Measurements from ENCODE around the gene CCDC174.

DNA sequence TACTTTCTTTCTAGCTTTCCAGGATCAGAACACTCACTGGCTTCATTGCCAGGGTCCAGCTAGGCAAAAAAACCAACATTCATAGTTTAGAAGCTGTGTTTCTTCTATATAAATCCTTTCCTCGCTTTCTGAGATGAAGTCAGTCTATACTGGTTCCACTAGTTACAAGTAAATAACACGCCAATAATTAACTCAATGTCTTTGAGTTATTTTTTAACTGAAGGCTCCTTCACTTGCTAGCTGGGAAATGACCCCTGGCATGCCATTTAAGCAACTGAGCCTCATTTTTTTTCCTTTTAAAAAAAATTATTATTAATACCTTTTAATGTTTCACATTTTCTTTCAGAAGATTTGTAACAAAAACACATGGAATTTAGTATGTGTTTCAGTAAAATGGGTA, 2.1 kb upstream of the CCDC174 start:
- no peak for TF ChIP-seq CTCF (IDR thresholded peaks at IDR 0.05; ENCODE audit: extremely low read depth in 1 of 2, insufficient read depth in 1 of 2, low read depth in 1 of 2, low read length in 2 of 2)
- no peak for TF ChIP-seq EZH2 (IDR thresholded peaks at IDR 0.05; ENCODE audit: borderline replicate concordance, low read depth, low read length, severe bottlenecking)
- no peak for TF ChIP-seq POLR2A (IDR thresholded peaks at IDR 0.05; ENCODE audit: low read depth, low read length)
- TF ChIP-seq POLR2AphosphoS5 (IDR thresholded peaks at IDR 0.05; ENCODE audit: insufficient read depth, low read depth, low read length): no peak
- TF ChIP-seq, protein P1, sequence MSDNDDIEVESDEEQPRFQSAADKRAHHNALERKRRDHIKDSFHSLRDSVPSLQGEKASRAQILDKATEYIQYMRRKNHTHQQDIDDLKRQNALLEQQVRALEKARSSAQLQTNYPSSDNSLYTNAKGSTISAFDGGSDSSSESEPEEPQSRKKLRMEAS (IDR thresholded peaks at IDR 0.05; ENCODE audit: insufficient read depth, insufficient read length): no peak

Data from endothelial cell of umbilical vein (primary cell).